Hippocampal formation (tissue), 2 donors: ENCODE data around the gene HIRA.
A peak's percentile ranks its signal among the peaks of the same experiment; 100 is the strongest.
"Not testable (repeated sequence)": the region's sequence is repeated elsewhere in the genome, so short reads cannot be mapped to it uniquely, and the experiment has no call there.

Experiments
- DNase-seq, 2 donors: peaks; one replicate each; lab custom pipeline; 2025; lab: John Stamatoyannopoulos, UW

Gene HIRA

GRCh38 chr22:19330205-19330604 is 101.3 kb downstream of the HIRA start:
- not testable (repeated sequence) for DNase-seq

GRCh38 chr22:19329454-19329853 is 102.1 kb downstream of the HIRA start:
- DNase-seq, result no peak

- no peak for DNase-seq
These were observed 106.1 kb downstream of the HIRA start for GRCh38 chr22:19325296-19325948.

- DNase-seq, result not testable (repeated sequence)
These were observed 108.1 kb downstream of the HIRA start for GRCh38 chr22:19323420-19323819.

DNA sequence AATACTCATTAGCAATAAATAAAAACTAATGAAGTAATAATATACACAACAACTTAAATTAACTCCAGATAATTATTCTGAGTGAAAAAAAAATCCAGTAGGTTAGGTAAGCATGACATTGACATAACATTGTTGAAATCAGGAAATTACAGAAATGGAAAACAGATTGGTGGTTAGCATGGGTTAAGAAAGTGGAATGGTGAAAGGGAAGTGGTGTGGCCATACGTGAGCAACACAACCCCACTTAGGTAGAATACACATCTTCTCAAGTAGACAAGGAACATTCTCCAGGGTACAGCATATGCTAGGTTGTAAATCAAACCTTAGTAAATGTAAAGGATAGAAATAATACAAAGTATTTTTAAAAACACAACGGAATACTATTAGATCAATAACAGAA is 109.8 kb downstream of the HIRA start:
- no peak for DNase-seq

GRCh38 chr22:19320136-19320535 is 111.4 kb downstream of the HIRA start:
- not testable (repeated sequence) for DNase-seq

GRCh38 chr22:19319281-19319680 is 112.3 kb downstream of the HIRA start:
- DNase-seq, result no peak

- DNase-seq, result no peak
These were observed 113.7 kb downstream of the HIRA start for GRCh38 chr22:19317865-19318264.

- no peak for DNase-seq
These were observed 123.7 kb downstream of the HIRA start for GRCh38 chr22:19307872-19308271.

GRCh38 chr22:19306535-19306934 is 125.0 kb downstream of the HIRA start:
- DNase-seq, result not testable (repeated sequence)

DNA sequence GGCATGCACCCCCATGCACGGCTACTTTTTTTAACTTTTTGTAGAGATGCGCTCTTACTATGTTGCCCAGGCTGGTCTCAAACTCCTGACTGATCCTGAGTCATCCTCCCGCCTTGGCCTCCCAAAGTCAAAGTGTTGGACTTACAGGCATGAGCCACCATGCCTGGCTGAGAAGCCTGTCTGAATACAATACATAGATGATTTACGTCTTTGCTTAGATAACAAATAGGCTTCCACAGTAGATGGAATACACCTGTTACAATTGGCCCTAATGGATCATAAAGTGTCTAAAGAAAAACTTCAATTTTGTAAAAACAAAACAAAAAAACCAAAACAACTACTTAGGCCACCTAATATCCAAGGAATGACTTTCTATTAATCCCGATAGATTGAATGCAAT is 127.0 kb downstream of the HIRA start:
- no peak for DNase-seq

DNA sequence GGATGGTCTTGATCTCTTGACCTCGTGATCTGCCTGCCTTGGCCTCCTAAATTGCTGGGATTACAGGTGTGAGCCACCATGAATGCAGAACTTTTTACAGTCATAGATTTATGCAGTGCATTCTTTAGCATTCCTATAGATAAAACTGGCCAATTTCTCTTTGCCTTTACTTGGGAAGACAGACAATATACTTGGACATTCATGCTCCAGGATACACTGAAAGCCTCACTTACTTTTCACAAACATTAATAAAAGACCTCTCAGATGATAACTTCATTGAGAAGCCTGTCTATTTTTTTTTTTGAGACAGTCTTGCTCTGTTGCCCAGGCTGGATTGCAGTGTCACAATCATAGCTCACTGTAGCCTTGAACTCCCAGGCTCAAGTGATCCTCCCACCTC is 127.7 kb downstream of the HIRA start:
- no peak for DNase-seq

- DNase-seq, result no peak
These were observed 135.8 kb downstream of the HIRA start for GRCh38 chr22:19295733-19296132.

DNA sequence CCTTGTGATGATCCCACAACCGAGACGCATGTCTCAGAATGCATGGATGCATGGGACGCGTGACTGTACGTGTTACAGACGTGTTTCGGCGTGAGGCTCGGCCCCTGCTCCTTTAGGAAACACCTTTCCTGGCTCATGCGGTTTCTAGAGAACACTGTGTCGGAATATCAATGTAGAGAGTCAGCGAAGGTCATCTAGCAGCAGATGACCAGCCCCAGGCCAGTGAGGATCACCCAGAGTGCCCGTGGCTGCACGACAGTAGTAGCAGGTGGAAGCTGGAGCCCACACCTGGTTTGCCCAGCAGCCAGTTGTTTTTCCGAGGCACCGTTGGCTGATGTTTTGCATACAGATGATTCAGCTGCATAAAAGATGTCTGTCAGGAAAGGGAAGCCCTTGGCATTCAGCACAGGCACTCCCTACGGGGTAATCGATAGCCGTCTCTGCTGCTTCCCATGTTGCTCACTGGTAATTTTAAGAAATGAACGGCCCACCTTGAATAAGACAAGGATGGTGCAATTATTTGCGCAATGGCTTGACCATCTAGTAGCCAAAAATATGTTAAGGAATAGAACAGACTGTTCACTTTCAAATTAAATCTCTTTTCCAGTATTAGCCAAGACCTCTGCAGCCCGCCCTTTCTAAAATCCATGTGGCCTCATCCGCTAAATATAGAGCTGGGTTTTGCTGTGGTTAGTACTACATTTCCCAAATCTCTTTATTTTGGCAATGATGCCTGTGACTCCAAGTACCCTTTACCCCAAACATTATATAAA is 138.9 kb downstream of the HIRA start:
- no peak for DNase-seq

- DNase-seq, result peak; percentile 35 to 70
These were observed 139.7 kb downstream of the HIRA start, which contains the start of gene CLTCL1 for GRCh38 chr22:19291580-19292457. TSS of gene CLTCL1 (minus strand) at chr22:19291719. CDS start at chr22:19291641, 78 bp downstream.

DNA sequence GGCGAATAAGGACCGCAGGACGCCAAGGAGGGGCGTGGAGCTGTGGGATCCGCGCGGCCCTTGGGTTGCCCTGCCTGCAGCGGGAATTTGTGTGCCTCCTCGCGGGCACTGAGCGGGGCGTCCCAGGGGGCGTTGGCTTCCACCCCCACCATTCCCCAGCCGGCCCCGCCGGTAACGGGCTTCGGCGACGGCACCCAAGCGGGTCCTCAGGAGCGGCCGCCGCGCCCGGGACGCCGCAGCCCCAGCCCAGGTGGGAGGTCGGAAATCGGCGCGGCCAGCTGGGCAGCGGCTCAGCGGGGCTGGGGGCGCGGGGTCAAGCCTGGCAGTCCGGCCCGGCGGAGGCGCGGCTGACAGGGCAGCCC is 140.3 kb downstream of the HIRA start:
- DNase-seq, result peak in 1 of 2 donors; percentile 22

GRCh38 chr22:19290400-19291217 is 140.9 kb downstream of the HIRA start:
- no peak for DNase-seq

DNA sequence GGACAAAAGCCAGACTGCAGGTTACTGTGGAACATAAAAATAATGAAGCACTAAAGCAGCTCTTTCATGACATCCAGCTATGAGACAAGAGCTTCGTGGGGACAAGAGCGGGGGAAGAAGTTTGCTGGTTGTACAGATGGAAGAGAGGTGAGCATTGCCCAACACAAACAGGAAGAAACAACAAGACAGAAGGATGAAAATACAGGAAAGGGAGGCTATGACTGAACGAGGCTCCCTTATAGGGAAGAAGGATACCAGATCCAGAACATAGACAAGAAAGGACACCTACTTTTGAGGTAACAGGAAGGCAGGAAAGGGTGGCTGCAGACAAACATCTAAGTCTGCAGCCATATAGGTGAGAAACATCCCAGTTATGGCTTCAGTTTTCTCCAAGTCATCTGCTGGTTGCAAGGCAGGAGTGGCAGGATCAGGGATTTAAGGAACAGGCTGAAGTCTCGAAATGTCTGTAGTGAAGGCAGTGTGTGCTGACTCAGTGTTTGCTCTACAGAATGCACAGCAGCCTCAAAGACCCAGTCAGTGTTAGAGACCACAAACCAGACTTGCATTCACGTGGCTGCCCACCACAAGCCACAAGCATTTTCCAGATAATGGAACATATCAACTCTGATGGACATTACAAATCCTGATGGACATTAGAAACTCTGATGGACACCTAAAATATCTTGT is 141.9 kb downstream of the HIRA start:
- no peak for DNase-seq

- no peak for DNase-seq
These were observed 143.6 kb downstream of the HIRA start for GRCh38 chr22:19287889-19288288.

- DNase-seq, result no peak
These were observed 144.3 kb downstream of the HIRA start for GRCh38 chr22:19287076-19287707.
